Sigmoid colon (tissue), 4 donors: ENCODE results near the gene LILRB2.

Source experiments
- CTCF ChIP-seq, 4 experiments: fragments of 450-650 bp in 3 of 4; fragments of 200-600 bp in 1 of 4; IDR thresholded peaks; one replicate each; pipeline ENCODE4 v1.5.1; 2016 to 2019; ENCODE audit warnings: antibody characterized with exemption in 4 of 4, mild to moderate bottlenecking in 3 of 4, moderate library complexity in 2 of 4
- POLR2A ChIP-seq, 2 donors: fragments of 450-650 bp; IDR thresholded peaks; one replicate each; pipeline ENCODE4 v1.6.1; 2016; ENCODE audit warnings: antibody characterized with exemption in 2 of 2, mild to moderate bottlenecking in 2 of 2, moderate library complexity in 2 of 2
- POLR2AphosphoS5 ChIP-seq, 4 donors: sonication (generic); formaldehyde crosslinking; IDR thresholded peaks; one replicate each; pipeline ENCODE4 v1.6.1; 2017; ENCODE audit warnings: antibody characterized with exemption in 4 of 4

DNA sequence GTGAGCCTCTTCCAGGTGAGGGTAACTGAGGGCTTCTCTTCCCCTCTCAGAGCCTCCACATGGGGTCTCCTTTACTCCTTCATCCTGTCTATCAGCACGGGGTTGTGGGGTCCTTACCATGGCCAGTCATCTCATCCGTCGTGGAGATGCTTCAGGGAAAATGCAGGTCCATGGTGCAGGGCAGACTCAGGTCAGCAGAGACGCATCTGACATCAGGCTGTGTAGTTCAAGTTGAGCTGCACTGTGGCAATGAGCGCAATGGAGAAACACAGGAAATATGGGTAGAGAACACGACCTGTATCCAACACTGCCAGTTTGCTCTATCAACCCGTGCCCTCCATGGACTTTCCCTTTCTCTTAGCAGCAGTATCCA is 18.2 kb upstream of the LILRB2 start:
- TF ChIP-seq CTCF (IDR thresholded peaks at IDR 0.05) (no peak), POLR2A (IDR thresholded peaks at IDR 0.05) (no peak), POLR2AphosphoS5 (IDR thresholded peaks at IDR 0.05) (no peak)
